Lower leg skin (tissue), 3 donors: ENCODE data around the gene AFF2.

Source experiments
- CTCF ChIP-seq, 3 donors: fragments of 450-650 bp; IDR thresholded peaks; one replicate each; pipeline ENCODE4 v1.5.1; 2016; ENCODE audit warnings: antibody characterized with exemption in 3 of 3, mild to moderate bottlenecking in 3 of 3, moderate library complexity in 2 of 3
- POLR2A ChIP-seq, 2 donors: fragments of 450-650 bp; IDR thresholded peaks; one replicate each; pipeline ENCODE4 v1.6.1; 2016 to 2017; ENCODE audit warnings: antibody characterized with exemption in 2 of 2, mild to moderate bottlenecking in 1 of 2, moderate library complexity in 1 of 2

- TF ChIP-seq CTCF (IDR thresholded peaks at IDR 0.05) (no peak), POLR2A (IDR thresholded peaks at IDR 0.05) (no peak)
Measured at GRCh38 chrX:148513661-148514060, 13.2 kb downstream of the AFF2 start.
